ENCODE data around the gene NIT2. TPM values are rescaled to one million over a fixed set of nuclear protein-coding genes. Genes with fewer than 3 reads are reported as not detected.

NIT2 gene
- total and polyA plus RNA-seq, 9 of the 15 experiments (the other 6 are each of a cell fraction or from before 2014, with no cell fraction given) = 11.4 to 62.2 (median 22.1) TPM

GRCh38 chr3:100395679-100396431, 61.3 kb downstream of the NIT2 start:
- FAIRE-seq (no peak), ATAC-seq (no peak), DNase-seq (ENCODE audit: extremely low read depth in 1 of 4, low spot score in 3 of 4) (no peak)
- TF ChIP-seq NFRKB (IDR thresholded peaks at IDR 0.05; ENCODE audit: low read depth) = no peak
- no peak for TF ChIP-seq HIVEP1 (CRISPR knock-in tag; IDR thresholded peaks at IDR 0.05)
- TF ChIP-seq NCOA4 (IDR thresholded peaks at IDR 0.05; ENCODE audit: partially characterized antibody) = no peak
- no peak for TF ChIP-seq ZNF445 (CRISPR knock-in tag; IDR thresholded peaks at IDR 0.05; ENCODE audit: low read depth)
- TF ChIP-seq ZNF23 (CRISPR knock-in tag; IDR thresholded peaks at IDR 0.05) = no peak
- TF ChIP-seq ZNF184 (CRISPR knock-in tag; IDR thresholded peaks at IDR 0.05) = no peak
- no peak for TF ChIP-seq ZBTB49 (CRISPR knock-in tag; IDR thresholded peaks at IDR 0.05; ENCODE audit: borderline replicate concordance)
- TF ChIP-seq RUNX1 (IDR thresholded peaks at IDR 0.05; ENCODE audit: low read depth) = no peak
- TF ChIP-seq POU5F1 (IDR thresholded peaks at IDR 0.05; ENCODE audit: borderline replicate concordance, low read depth, low read length, partially characterized antibody) = no peak
- TF ChIP-seq, protein P1, sequence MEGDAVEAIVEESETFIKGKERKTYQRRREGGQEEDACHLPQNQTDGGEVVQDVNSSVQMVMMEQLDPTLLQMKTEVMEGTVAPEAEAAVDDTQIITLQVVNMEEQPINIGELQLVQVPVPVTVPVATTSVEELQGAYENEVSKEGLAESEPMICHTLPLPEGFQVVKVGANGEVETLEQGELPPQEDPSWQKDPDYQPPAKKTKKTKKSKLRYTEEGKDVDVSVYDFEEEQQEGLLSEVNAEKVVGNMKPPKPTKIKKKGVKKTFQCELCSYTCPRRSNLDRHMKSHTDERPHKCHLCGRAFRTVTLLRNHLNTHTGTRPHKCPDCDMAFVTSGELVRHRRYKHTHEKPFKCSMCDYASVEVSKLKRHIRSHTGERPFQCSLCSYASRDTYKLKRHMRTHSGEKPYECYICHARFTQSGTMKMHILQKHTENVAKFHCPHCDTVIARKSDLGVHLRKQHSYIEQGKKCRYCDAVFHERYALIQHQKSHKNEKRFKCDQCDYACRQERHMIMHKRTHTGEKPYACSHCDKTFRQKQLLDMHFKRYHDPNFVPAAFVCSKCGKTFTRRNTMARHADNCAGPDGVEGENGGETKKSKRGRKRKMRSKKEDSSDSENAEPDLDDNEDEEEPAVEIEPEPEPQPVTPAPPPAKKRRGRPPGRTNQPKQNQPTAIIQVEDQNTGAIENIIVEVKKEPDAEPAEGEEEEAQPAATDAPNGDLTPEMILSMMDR (IDR thresholded peaks at IDR 0.05 in 2 of 3, conservative IDR thresholded peaks at IDR 0.05 in 1 of 3; ENCODE audit: insufficient read depth in 2 of 3, low read depth in 1 of 3, low read length in 3 of 3) = no peak
- no peak for TF ChIP-seq ZNF408 (CRISPR knock-in tag; IDR thresholded peaks at IDR 0.05; ENCODE audit: low read depth)
- TF ChIP-seq PHF8 (IDR thresholded peaks at IDR 0.05; ENCODE audit: borderline replicate concordance, low read length) = no peak
- TF ChIP-seq ZNF561 (CRISPR knock-in tag; conservative IDR thresholded peaks at IDR 0.05) = no peak
- no peak for TF ChIP-seq ILK (tag; IDR thresholded peaks at IDR 0.05; ENCODE audit: borderline replicate concordance, low read depth)
- Histone ChIP-seq H3K27me3 (ENCODE audit: control insufficient read depth in 2 of 2, insufficient read depth in 2 of 2, low read length in 2 of 2) (no peaks in the 10 kb centered on the region), H3K27ac (ENCODE audit: extremely low read depth, low read depth, low read length) (no peak overlapping the region), H3K4me3 (no peak overlapping the region), H3K36me3 (ENCODE audit: control insufficient read depth, insufficient read depth, low read length) (peaks cover 43% of the 10 kb centered on the region), H3K79me2 (ENCODE audit: control insufficient read depth, insufficient read depth, low read length) (peaks cover 100% of the 10 kb centered on the region), H2AFZ (ENCODE audit: low read depth, low read length) (no peak overlapping the region), H3K4me2 (ENCODE audit: insufficient read depth, low read length) (no peak overlapping the region), H3K9me3 (replicated peaks; ENCODE audit: control insufficient read depth, insufficient read depth, low read depth, low read length) (no peaks in the 10 kb centered on the region), H3K9me1 (ENCODE audit: control insufficient read depth, insufficient read depth, low read length) (no peaks in the 10 kb centered on the region), H3K9ac (ENCODE audit: insufficient read depth in 1 of 2, low read depth in 2 of 2, low read length in 2 of 2) (no peak overlapping the region), H3K4me1 (replicated peaks in 1 of 2; ENCODE audit: control insufficient read depth in 2 of 2, insufficient read depth in 2 of 2, low read length in 2 of 2) (peaks cover 0 to 3% of the 10 kb centered on the region in 2 experiments; a peak in 3 of 5 replicates), H4K20me1 (replicated peaks; ENCODE audit: control insufficient read depth, insufficient read depth, low read length) (peaks cover 2% of the 10 kb centered on the region; the same call in 1 of the 2 replicates)
- BruUV-seq (replicated peaks) = no TSS peak
- in situ Hi-C loops (cut with MboI) (no loop called here), intact Hi-C loops (cut with micrococcal nuclease) (no loop called here)
- WGBS (ENCODE audit: insufficient coverage, low coverage, missing lambda C conversion rate) = 75% methylated on average over 2 of the region's 2 CpGs
- CTCF ChIA-PET (ENCODE audit: low intra/inter-chr PET ratio) = no interaction called here
- POLR2A ChIA-PET = interaction anchor here (0.6 to 0.7 kb wide), 2 partner anchors 43 to 112 kb away, joined by 3 to 4 read pairs; no protein-coding TSS in a partner anchor
